ENCODE results near the gene TRAPPC6A. TPM values are rescaled to one million over a fixed set of nuclear protein-coding genes. Genes with fewer than 3 reads are reported as not detected.

Gene TRAPPC6A
- total and polyA plus RNA-seq, 2 donors, result 37.9 to 61.4 TPM

GRCh38 chr19:45161738-45162607 lies 16.1 kb downstream of the TRAPPC6A start:
- DNase-seq (ENCODE audit: low read depth in 6 of 9, low spot score in 9 of 9), result no peak
- Histone ChIP-seq H3K27me3 (ENCODE audit: control insufficient read depth in 2 of 2, insufficient read depth in 1 of 2, low read length in 1 of 2) (peaks cover 4 to 46% of the 10 kb centered on the region in 2 donors), H3K4me3 (ENCODE audit: low read length in 2 of 2) (no peak overlapping the region), H3K36me3 (ENCODE audit: control insufficient read depth in 2 of 2, insufficient read depth in 2 of 2, low read length in 1 of 2) (no peaks in the 10 kb centered on the region), H3K27ac (ENCODE audit: low read depth in 1 of 2, low read length in 1 of 2) (no peak overlapping the region), H3K4me1 (ENCODE audit: control insufficient read depth in 2 of 2, insufficient read depth in 2 of 2, low read length in 2 of 2) (peaks cover 5 to 24% of the 10 kb centered on the region in 2 donors), H3K9me3 (ENCODE audit: control insufficient read depth in 2 of 2, insufficient read depth in 1 of 2, low read length in 1 of 2) (peaks cover 0 to 5% of the 10 kb centered on the region in 2 donors)
- WGBS, result 65% methylated on average over 32 of the region's 32 CpGs

GRCh38 chr19:45160870-45161737 lies 16.9 kb downstream of the TRAPPC6A start, which contains the start of gene NKPD1:
Gene NKPD1 (minus strand): TSS chr19:45160982. CDS start chr19:45160150, 832 bp downstream.
- Histone ChIP-seq H3K36me3 (ENCODE audit: control insufficient read depth in 2 of 2, insufficient read depth in 2 of 2, low read length in 1 of 2) (no peaks in the 10 kb centered on the region), H3K27me3 (ENCODE audit: control insufficient read depth in 2 of 2, insufficient read depth in 1 of 2, low read length in 1 of 2) (peaks cover 4 to 53% of the 10 kb centered on the region in 2 donors), H3K27ac (ENCODE audit: low read depth in 1 of 2, low read length in 1 of 2) (no peak within 1 kb of the TSS), H3K4me1 (ENCODE audit: control insufficient read depth in 2 of 2, insufficient read depth in 2 of 2, low read length in 2 of 2) (peaks cover 5 to 16% of the 10 kb centered on the region in 2 donors), H3K4me3 (ENCODE audit: low read length in 2 of 2) (no peak within 1 kb of the TSS), H3K9me3 (ENCODE audit: control insufficient read depth in 2 of 2, insufficient read depth in 1 of 2, low read length in 1 of 2) (peaks cover 0 to 5% of the 10 kb centered on the region in 2 donors)
- DNase-seq (ENCODE audit: low read depth in 6 of 9, low spot score in 9 of 9), result no peak
- WGBS, result 67% methylated on average over 29 of the region's 29 CpGs

GRCh38 chr19:45159971-45160324 lies 18.1 kb downstream of the TRAPPC6A start:
- Histone ChIP-seq H3K27ac (ENCODE audit: low read depth in 1 of 2, low read length in 1 of 2) (no peak overlapping the region), H3K27me3 (ENCODE audit: control insufficient read depth in 2 of 2, insufficient read depth in 1 of 2, low read length in 1 of 2) (peaks cover 4 to 63% of the 10 kb centered on the region in 2 donors), H3K4me1 (ENCODE audit: control insufficient read depth in 2 of 2, insufficient read depth in 2 of 2, low read length in 2 of 2) (peaks cover 5 to 15% of the 10 kb centered on the region in 2 donors), H3K9me3 (ENCODE audit: control insufficient read depth in 2 of 2, insufficient read depth in 1 of 2, low read length in 1 of 2) (peaks cover 0 to 5% of the 10 kb centered on the region in 2 donors), H3K4me3 (ENCODE audit: low read length in 2 of 2) (no peak overlapping the region), H3K36me3 (ENCODE audit: control insufficient read depth in 2 of 2, insufficient read depth in 2 of 2, low read length in 1 of 2) (no peaks in the 10 kb centered on the region)
- WGBS, result 91% methylated on average over 10 of the region's 10 CpGs
- no peak for DNase-seq (ENCODE audit: low read depth in 6 of 9, low spot score in 9 of 9)

- Histone ChIP-seq H3K4me1 (ENCODE audit: control insufficient read depth in 2 of 2, insufficient read depth in 2 of 2, low read length in 2 of 2) (peaks cover 2 to 12% of the 10 kb centered on the region in 2 donors), H3K27me3 (ENCODE audit: control insufficient read depth in 2 of 2, insufficient read depth in 1 of 2, low read length in 1 of 2) (peaks cover 8 to 68% of the 10 kb centered on the region in 2 donors), H3K4me3 (ENCODE audit: low read length in 2 of 2) (no peak overlapping the region), H3K36me3 (ENCODE audit: control insufficient read depth in 2 of 2, insufficient read depth in 2 of 2, low read length in 1 of 2) (no peaks in the 10 kb centered on the region), H3K27ac (ENCODE audit: low read depth in 1 of 2, low read length in 1 of 2) (no peak overlapping the region), H3K9me3 (ENCODE audit: control insufficient read depth in 2 of 2, insufficient read depth in 1 of 2, low read length in 1 of 2) (peaks cover 0 to 5% of the 10 kb centered on the region in 2 donors)
- WGBS, result 92% methylated on average over 12 of the region's 12 CpGs
- no peak for DNase-seq (ENCODE audit: low read depth in 6 of 9, low spot score in 9 of 9)
Observed at GRCh38 chr19:45159210-45159970, 18.6 kb downstream of the TRAPPC6A start.

GRCh38 chr19:45158503-45159209 lies 19.4 kb downstream of the TRAPPC6A start:
- Histone ChIP-seq H3K9me3 (ENCODE audit: control insufficient read depth in 2 of 2, insufficient read depth in 1 of 2, low read length in 1 of 2) (peaks cover 0 to 9% of the 10 kb centered on the region in 2 donors), H3K4me1 (ENCODE audit: control insufficient read depth in 2 of 2, insufficient read depth in 2 of 2, low read length in 2 of 2) (peaks cover 0 to 12% of the 10 kb centered on the region in 2 donors), H3K27ac (ENCODE audit: low read depth in 1 of 2, low read length in 1 of 2) (no peak overlapping the region), H3K27me3 (ENCODE audit: control insufficient read depth in 2 of 2, insufficient read depth in 1 of 2, low read length in 1 of 2) (peaks cover 14 to 76% of the 10 kb centered on the region in 2 donors), H3K4me3 (ENCODE audit: low read length in 2 of 2) (no peak overlapping the region), H3K36me3 (ENCODE audit: control insufficient read depth in 2 of 2, insufficient read depth in 2 of 2, low read length in 1 of 2) (no peaks in the 10 kb centered on the region)
- 58% methylated on average over 27 of the region's 27 CpGs for WGBS
- no peak for DNase-seq (ENCODE audit: low read depth in 6 of 9, low spot score in 9 of 9)

- no peaks in the 10 kb centered on the region for H3K36me3 ChIP-seq (ENCODE audit: control insufficient read depth in 2 of 2, insufficient read depth in 2 of 2, low read length in 1 of 2)
- WGBS, result 93% methylated on average over 11 of the region's 11 CpGs
- no peak overlapping the region for H3K4me3 ChIP-seq (ENCODE audit: low read length in 2 of 2)
- H3K4me1 ChIP-seq (ENCODE audit: control insufficient read depth in 2 of 2, insufficient read depth in 2 of 2, low read length in 2 of 2), result peaks cover 15 to 28% of the 10 kb centered on the region in 2 donors
- H3K9me3 ChIP-seq (ENCODE audit: control insufficient read depth in 2 of 2, insufficient read depth in 1 of 2, low read length in 1 of 2), result peaks cover 0 to 15% of the 10 kb centered on the region in 2 donors
- H3K27me3 ChIP-seq (ENCODE audit: control insufficient read depth in 2 of 2, insufficient read depth in 1 of 2, low read length in 1 of 2), result peaks cover 25 to 90% of the 10 kb centered on the region in 2 donors
- no peak for DNase-seq (ENCODE audit: low read depth in 6 of 9, low spot score in 9 of 9)
- no peak overlapping the region for H3K27ac ChIP-seq (ENCODE audit: low read depth in 1 of 2, low read length in 1 of 2)
Observed at GRCh38 chr19:45156751-45157150, 21.3 kb downstream of the TRAPPC6A start.

GRCh38 chr19:45156011-45156630 lies 21.9 kb downstream of the TRAPPC6A start:
- H3K27ac ChIP-seq (ENCODE audit: low read depth in 1 of 2, low read length in 1 of 2), result no peak overlapping the region
- WGBS, result 97% methylated on average over 11 of the region's 11 CpGs
- peaks cover 16 to 32% of the 10 kb centered on the region in 2 donors for H3K4me1 ChIP-seq (ENCODE audit: control insufficient read depth in 2 of 2, insufficient read depth in 2 of 2, low read length in 2 of 2)
- no peaks in the 10 kb centered on the region for H3K36me3 ChIP-seq (ENCODE audit: control insufficient read depth in 2 of 2, insufficient read depth in 2 of 2, low read length in 1 of 2)
- H3K4me3 ChIP-seq (ENCODE audit: low read length in 2 of 2), result no peak overlapping the region
- no peak for DNase-seq (ENCODE audit: low read depth in 6 of 9, low spot score in 9 of 9)
- peaks cover 0 to 15% of the 10 kb centered on the region in 2 donors for H3K9me3 ChIP-seq (ENCODE audit: control insufficient read depth in 2 of 2, insufficient read depth in 1 of 2, low read length in 1 of 2)
- peaks cover 32 to 90% of the 10 kb centered on the region in 2 donors for H3K27me3 ChIP-seq (ENCODE audit: control insufficient read depth in 2 of 2, insufficient read depth in 1 of 2, low read length in 1 of 2)
